ENCODE measurements around the gene ITSN2. TPM values are rescaled to one million over a fixed set of nuclear protein-coding genes. Genes with fewer than 3 reads are reported as not detected.

Gene ITSN2
- total and polyA plus RNA-seq, 10 donors = 41.1 to 150 (median 107) TPM

DNA sequence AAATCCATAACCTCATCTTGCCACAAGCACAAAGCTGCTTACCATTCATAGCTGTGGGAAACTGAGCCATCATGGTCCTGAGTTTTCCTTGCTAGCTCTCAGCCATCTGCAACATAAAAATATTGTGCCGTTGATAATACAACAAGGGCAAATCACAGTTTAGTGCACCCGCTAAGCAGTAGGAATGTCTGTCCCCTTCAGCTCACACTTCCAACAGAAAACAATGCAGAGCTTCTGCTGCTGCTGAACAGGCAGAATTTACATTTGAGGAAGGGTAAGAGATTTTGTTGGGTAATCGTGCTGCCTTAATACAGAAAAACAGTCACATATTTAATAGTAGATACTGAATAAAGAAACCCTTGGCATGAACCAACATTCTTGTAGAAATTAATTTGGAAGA lies 32.3 kb downstream of the ITSN2 start:
- Histone ChIP-seq H3K36me3 (peaks cover 0 to 20% (median 5%) of the 10 kb centered on the region in 6 donors), H3K27ac (peak overlapping the region in 4 of 8 donors; percentile 62 to 80 (median 73)), H3K4me3 (peak overlapping the region in 2 of 8 donors; percentile 19 to 40), H3K9me3 (no peaks in the 10 kb centered on the region), H3K4me1 (peaks cover 24 to 80% (median 50%) of the 10 kb centered on the region in 6 donors), H3K27me3 (replicated peaks in 1 of 7) (no peaks in the 10 kb centered on the region)
- DNase-seq = no peak
- intact Hi-C loops (cut with DNase I; ENCODE audit: low total_unique reads) = no loop called here
- TF ChIP-seq POLR2A (IDR thresholded peaks at IDR 0.05) (no peak), CTCF (IDR thresholded peaks at IDR 0.05 in 8 of 11, conservative IDR thresholded peaks at IDR 0.05 in 3 of 11) (no peak), POLR2AphosphoS5 (IDR thresholded peaks at IDR 0.05) (no peak)
- WGBS, 5 donors = 48 to 65% (median 60%) methylated on average over 3 of the region's 3 CpGs

- H3K27ac ChIP-seq = no peak overlapping the region
- TF ChIP-seq CTCF (IDR thresholded peaks at IDR 0.05 in 8 of 11, conservative IDR thresholded peaks at IDR 0.05 in 3 of 11) = no peak
- no peak for TF ChIP-seq POLR2A (IDR thresholded peaks at IDR 0.05)
- TF ChIP-seq POLR2AphosphoS5 (IDR thresholded peaks at IDR 0.05) = no peak
- intact Hi-C loops (cut with DNase I; ENCODE audit: low total_unique reads) = no loop called here
- no peak for DNase-seq
- H3K36me3 ChIP-seq = peaks cover 0 to 40% (median 0%) of the 10 kb centered on the region in 6 donors
- peaks cover 4 to 62% (median 21%) of the 10 kb centered on the region in 6 donors for H3K4me1 ChIP-seq
- no peaks in the 10 kb centered on the region for H3K9me3 ChIP-seq
- H3K27me3 ChIP-seq (replicated peaks in 1 of 7) = no peaks in the 10 kb centered on the region
- no peak overlapping the region for H3K4me3 ChIP-seq
Observed at GRCh38 chr2:24317491-24317920, 42.8 kb downstream of the ITSN2 start.

- intact Hi-C loops (cut with DNase I; ENCODE audit: low total_unique reads) = no loop called here
- no peak overlapping the region for H3K4me3 ChIP-seq
- 47 to 64% (median 58%) methylated on average over 3 of the region's 3 CpGs for WGBS, 5 donors
- DNase-seq = no peak
- H3K36me3 ChIP-seq = peaks cover 0 to 53% (median 13%) of the 10 kb centered on the region in 6 donors
- TF ChIP-seq POLR2A (IDR thresholded peaks at IDR 0.05) = no peak
- TF ChIP-seq POLR2AphosphoS5 (IDR thresholded peaks at IDR 0.05) = peak in 1 of 3 donors; percentile 51
- no peak for TF ChIP-seq CTCF (IDR thresholded peaks at IDR 0.05 in 8 of 11, conservative IDR thresholded peaks at IDR 0.05 in 3 of 11)
- peaks cover 4 to 52% (median 21%) of the 10 kb centered on the region in 6 donors for H3K4me1 ChIP-seq
- no peaks in the 10 kb centered on the region for H3K27me3 ChIP-seq (replicated peaks in 1 of 7)
- H3K9me3 ChIP-seq = no peaks in the 10 kb centered on the region
- peak overlapping the region in 3 of 8 donors; percentile 24 to 60 (median 29) for H3K27ac ChIP-seq
Observed at GRCh38 chr2:24315669-24316068, 44.7 kb downstream of the ITSN2 start.

DNA sequence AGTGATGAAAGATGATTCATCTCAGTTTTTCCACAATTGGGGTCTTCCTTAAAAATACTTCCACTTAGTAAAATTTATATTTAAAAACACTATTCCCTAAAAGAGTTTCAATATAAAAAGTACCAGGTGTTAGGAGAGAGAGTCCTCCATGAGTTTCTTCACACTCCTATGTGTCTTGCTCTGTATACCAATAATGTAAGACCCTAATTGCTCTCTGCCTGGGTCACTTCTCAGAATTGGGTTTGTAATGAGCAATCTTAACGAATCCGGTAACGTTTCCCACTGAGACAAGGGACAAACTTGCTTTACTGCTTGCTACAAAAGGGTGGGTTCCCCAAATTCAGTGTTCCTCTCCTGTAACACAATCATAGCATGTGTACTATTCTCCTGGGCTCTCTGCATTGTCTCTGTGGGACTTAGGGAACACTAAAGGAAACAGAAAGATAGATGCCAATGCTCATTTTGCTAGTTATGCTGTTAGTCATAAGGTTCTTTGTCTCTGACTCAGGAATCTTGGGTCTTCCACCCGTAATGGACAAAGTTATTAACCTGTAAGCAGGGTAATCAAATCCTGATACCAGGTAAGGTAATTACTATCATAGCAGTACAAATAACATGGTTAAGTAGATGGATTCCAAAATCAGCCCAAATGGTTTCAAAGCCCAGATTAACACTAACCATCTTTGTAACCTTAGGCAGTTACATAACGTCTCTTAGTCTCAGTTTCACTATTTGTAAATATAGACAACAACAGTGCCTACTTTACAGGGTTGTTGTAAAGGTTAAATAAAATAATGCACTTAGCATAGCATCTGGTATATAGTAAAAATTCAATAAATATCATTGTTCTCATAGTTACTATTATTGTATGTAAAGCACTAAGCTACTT lies 46.3 kb downstream of the ITSN2 start:
- H3K27me3 ChIP-seq (replicated peaks in 1 of 7) = no peaks in the 10 kb centered on the region

More for the DNA sequence above, 46.3 kb downstream of the ITSN2 start:
- Histone ChIP-seq H3K9me3 (no peaks in the 10 kb centered on the region), H3K27ac (peak overlapping the region in 1 of 8 donors; percentile 5), H3K4me3 (no peak overlapping the region), H3K4me1 (peaks cover 4 to 52% (median 21%) of the 10 kb centered on the region in 6 donors), H3K36me3 (peaks cover 0 to 65% (median 30%) of the 10 kb centered on the region in 6 donors)
- TF ChIP-seq CTCF (IDR thresholded peaks at IDR 0.05 in 8 of 11, conservative IDR thresholded peaks at IDR 0.05 in 3 of 11) = no peak
- TF ChIP-seq POLR2AphosphoS5 (IDR thresholded peaks at IDR 0.05) = no peak
- TF ChIP-seq POLR2A (IDR thresholded peaks at IDR 0.05) = no peak
- WGBS, 5 donors = 75 to 83% (median 81%) methylated on average over 5 of the region's 5 CpGs
- intact Hi-C loops (cut with DNase I; ENCODE audit: low total_unique reads) = no loop called here
- DNase-seq = no peak
